HepG2 (cell line): ENCODE results near the gene C5orf15. TPM values are rescaled to one million over a fixed set of nuclear protein-coding genes. Genes with fewer than 3 reads are reported as not detected.

Experiments
- ATAC-seq: fragments of 200-7000 bp; cut with Tn5 transposase; 3 replicates; pipeline ENCODE4 v1.9.1; 2020; ENCODE audit warnings: mild to moderate bottlenecking, moderate library complexity
- BruUV-seq: library from RNA; stranded (reverse); fragments of 400-500 nt; replicated peaks from 2 replicates; lab custom pipeline; 2021; lab: Mats Ljungman, UMichigan
- CTCF ChIA-PET: fragments of 300-600 bp; formaldehyde crosslinking; extraction: SDS; loops from one replicate; lab custom pipeline; 2021; ENCODE audit warnings: low total read pairs, inconsistent platforms, low intra/inter-chr PET ratio; lab: Yijun Ruan, JAX
- POLR2A ChIA-PET: fragments of 350-600 bp; sonication (Branson Sonifier 250); formaldehyde crosslinking; loops from one replicate; lab custom pipeline; 2020; ENCODE audit warnings: antibody characterized with exemption, inconsistent platforms; lab: Yijun Ruan, JAX
- DNase-seq: peaks from one replicate; pipeline ENCODE4 v3.0.0-alpha.2; 2015; ENCODE audit warnings: low spot score
- FAIRE-seq: peaks from 3 replicates; lab custom pipeline; 2011; peaks lifted over from hg19 to GRCh38; lab: Jason Lieb, UNC
- H2AFZ ChIP-seq: one replicate; pipeline ENCODE4 v1.6.1; 2011; ENCODE audit warnings: low read length, inconsistent platforms
- H3K27ac ChIP-seq: fragments of 300-600 bp; 3 replicates; pipeline ENCODE4 v1.8.0; 2011; ENCODE audit warnings: mixed run types, mild to moderate bottlenecking, mixed read lengths, low read length, inconsistent platforms; ENCODE audit not compliant: insufficient read depth; ENCODE audit errors: extremely low read length
- H3K27me3 ChIP-seq, 2 experiments: fragments of 200-600 bp in 1 of 2; 2 replicates in 1 of 2; 3 replicates in 1 of 2; pipeline versions ENCODE4 v1.6.0 to v1.8.0; 2011; ENCODE audit warnings: low read length in 2 of 2, mild to moderate bottlenecking in 2 of 2, moderate library complexity in 2 of 2, inconsistent platforms in 1 of 2; ENCODE audit not compliant: insufficient read depth in 2 of 2, control insufficient read depth in 1 of 2
- H3K36me3 ChIP-seq, 2 experiments: fragments of 200-600 bp in 1 of 2; replicated peaks in 1 of 2; 2 replicates in 1 of 2; 3 replicates in 1 of 2; pipeline versions ENCODE4 v1.5.1 to v1.8.0; 2011; ENCODE audit warnings: low read length in 2 of 2, inconsistent platforms in 1 of 2; ENCODE audit not compliant: insufficient read depth in 2 of 2, control insufficient read depth in 1 of 2
- H3K4me1 ChIP-seq: 2 replicates; pipeline ENCODE4 v1.5.1; 2012; ENCODE audit warnings: low read length, inconsistent platforms; ENCODE audit not compliant: insufficient read depth
- H3K4me2 ChIP-seq: 2 replicates; pipeline ENCODE4 v1.6.0; 2011; ENCODE audit warnings: low read depth, low read length, inconsistent platforms
- H3K4me3 ChIP-seq, 3 experiments: fragments of 200-600 bp in 1 of 3; sonication (generic), shearing (Covaris generic) in 1 of 3; replicated peaks in 1 of 3; 2 replicates each; pipeline ENCODE4 v1.5.1; 2011 to 2016; ENCODE audit warnings: low read length in 3 of 3, inconsistent platforms in 2 of 3, low read depth in 2 of 3, mild to moderate bottlenecking in 2 of 3, control low read depth in 1 of 3, mixed read lengths in 1 of 3; ENCODE audit not compliant: insufficient read depth in 1 of 3
- H3K79me2 ChIP-seq: one replicate; pipeline ENCODE4 v1.6.1; 2011; ENCODE audit warnings: low read length, inconsistent platforms; ENCODE audit not compliant: insufficient read depth
- H3K9ac ChIP-seq: 2 replicates; pipeline ENCODE4 v1.6.0; 2011; ENCODE audit warnings: mild to moderate bottlenecking, low read depth, low read length, inconsistent platforms; ENCODE audit not compliant: insufficient read depth
- H3K9me3 ChIP-seq: 2 replicates; pipeline ENCODE4 v1.5.1; 2012; ENCODE audit warnings: mild to moderate bottlenecking, low read length
- H4K20me1 ChIP-seq: 2 replicates; pipeline ENCODE4 v1.6.0; 2011; ENCODE audit warnings: inconsistent platforms, mild to moderate bottlenecking, low read length, moderate library complexity; ENCODE audit not compliant: insufficient read depth
- CBX2 ChIP-seq, 2 experiments: fragments of 200-600 bp in 1 of 2; sonication (generic); formaldehyde crosslinking in 1 of 2; IDR thresholded peaks; 2 replicates each; pipeline versions ENCODE4 v1.7.0 to v1.8.1; 2018 to 2022; ENCODE audit warnings: low read depth in 2 of 2, low read length in 1 of 2, mild to moderate bottlenecking in 1 of 2, missing genetic modification reagents in 1 of 2
- KDM2A ChIP-seq: sonication (generic); formaldehyde crosslinking; IDR thresholded peaks from 2 replicates; pipeline ENCODE4 v1.4.0; 2020; ENCODE audit warnings: low read depth, missing genetic modification reagents, borderline replicate concordance
- KMT2B ChIP-seq: IDR thresholded peaks from 2 replicates; pipeline ENCODE4 v1.6.1; 2016; ENCODE audit warnings: missing genetic modification reagents, missing compliant biosample characterization
- LBX2 ChIP-seq: sonication (generic); formaldehyde crosslinking; IDR thresholded peaks from 2 replicates; pipeline ENCODE4 v1.5.0; 2020; ENCODE audit warnings: missing genetic modification reagents, mild to moderate bottlenecking, borderline replicate concordance
- TBX3 ChIP-seq: fragments of 450-650 bp; IDR thresholded peaks from 2 replicates; pipeline ENCODE4 v1.6.1; 2017; ENCODE audit warnings: antibody characterized with exemption, mild to moderate bottlenecking, inconsistent platforms, borderline replicate concordance
- TCF12 ChIP-seq, 2 experiments: fragments of 450-650 bp in 1 of 2; sonication (generic) in 1 of 2; formaldehyde crosslinking in 1 of 2; IDR thresholded peaks; 2 replicates each; pipeline versions ENCODE4 v1.6.1 to v1.8.0; 2017 to 2022; ENCODE audit warnings: antibody characterized with exemption in 1 of 2, mild to moderate bottlenecking in 1 of 2, missing genetic modification reagents in 1 of 2, moderate library complexity in 1 of 2
- ZNF331 ChIP-seq: sonication (generic); formaldehyde crosslinking; IDR thresholded peaks from 2 replicates; pipeline ENCODE4 v1.4.0; 2020; ENCODE audit warnings: missing genetic modification reagents
- ZNF432 ChIP-seq: sonication (generic); formaldehyde crosslinking; IDR thresholded peaks from 2 replicates; pipeline ENCODE4 v1.5.0; 2020; ENCODE audit warnings: missing genetic modification reagents, mild to moderate bottlenecking, borderline replicate concordance
- ZNF598 ChIP-seq: sonication (generic); formaldehyde crosslinking; IDR thresholded peaks from 2 replicates; pipeline ENCODE4 v1.5.1; 2020; ENCODE audit warnings: mild to moderate bottlenecking, missing genetic modification reagents, borderline replicate concordance
- ZNF605 ChIP-seq: sonication (generic); formaldehyde crosslinking; IDR thresholded peaks from 2 replicates; pipeline ENCODE4 v1.8.0; 2022; ENCODE audit warnings: mild to moderate bottlenecking, missing genetic modification reagents
- ZNF607 ChIP-seq: sonication (generic); formaldehyde crosslinking; IDR thresholded peaks from 2 replicates; pipeline ENCODE4 v1.5.1; 2020; ENCODE audit warnings: missing genetic modification reagents, mild to moderate bottlenecking, borderline replicate concordance
- ZNF879 ChIP-seq: sonication (generic); formaldehyde crosslinking; IDR thresholded peaks from 2 replicates; pipeline ENCODE4 v1.8.1; 2023; ENCODE audit warnings: missing genetic modification reagents
- WGBS: methylation state at CpG from one replicate; pipeline ENCODE4 v1.1.6; 2017; ENCODE audit warnings: low lambda C conversion rate; 5-methylcytosine and 5-hydroxymethylcytosine counted together
- in situ Hi-C: cut with HindIII; loops from 2 replicates; pipeline ENCODE4 v1.10.0; 2017; ENCODE audit warnings: low pct_unique_long_range_greater_than_20kb; ENCODE audit not compliant: extremely low pct_ligation_motif_present
- intact Hi-C: fragments of 100-400 bp; cut with micrococcal nuclease; formaldehyde crosslinking; loops from one replicate; pipeline ENCODE4 v1.10.0; 2022; ENCODE audit not compliant: unreplicated experiment
- polyA plus RNA-seq, 8 experiments: library from polyadenylated mRNA; depleted of rRNA in 3 of 8; stranded (reverse) in 7 of 8; unstranded in 1 of 8; fragments of >200 nt; fragmentation: Illumina TruSeq in 4 of 8; extraction: Trizol in 4 of 8; gene quantifications; 2 replicates each; pipeline versions ENCODE4 v1.2.1 to v1.2.3, GENCODE V29; 2011 to 2016; ENCODE audit warnings: low read depth in 4 of 8, missing spikeins in 1 of 8, mixed read lengths in 1 of 8; ENCODE audit not compliant: insufficient read depth in 1 of 8
- total RNA-seq, 5 experiments: library from RNA; depleted of rRNA; stranded (reverse); fragments of >200 nt; fragmentation: Illumina TruSeq; extraction: Trizol; gene quantifications; 2 replicates each; pipeline ENCODE4 v1.2.3, GENCODE V29; 2016; ENCODE audit warnings: low read depth in 1 of 5
- TF ChIP-seq, protein P1 (sequence below): sonication (generic); formaldehyde crosslinking; IDR thresholded peaks from 2 replicates; pipeline ENCODE4 v1.8.0; 2022; ENCODE audit warnings: missing genetic modification reagents, mild to moderate bottlenecking, borderline replicate concordance
- TF ChIP-seq, protein P2 (sequence below): sonication (generic); formaldehyde crosslinking; IDR thresholded peaks from 2 replicates; pipeline ENCODE4 v1.5.0; 2020; ENCODE audit warnings: missing genetic modification reagents
- TF ChIP-seq, protein P3 (sequence below): sonication (generic); formaldehyde crosslinking; conservative IDR thresholded peaks from 2 replicates; pipeline ENCODE4 v1.8.0; 2022; ENCODE audit warnings: mild to moderate bottlenecking, moderate library complexity, missing genetic modification reagents

Gene C5orf15
- total and polyA plus RNA-seq, 2 of the 13 experiments (the other 11 are each of a cell fraction or from before 2014, with no cell fraction given) = 58.5 to 82.7 TPM

GRCh38 chr5:133947431-133947841 lies 21.0 kb downstream of the C5orf15 start:
- Histone ChIP-seq H3K27me3 (0 out of 5 replicates have a peak, but pooled peaks cover 0 to 9% of the 10 kb centered on the region in 2 experiments), H3K9ac (no peak overlapping the region), H2AFZ (no peak overlapping the region), H4K20me1 (no peaks in the 10 kb centered on the region), H3K27ac (no peak overlapping the region), H3K4me3 (no peak overlapping the region), H3K4me1 (0 out of 2 replicates have a peak, but pooled peaks cover 6% of the 10 kb centered on the region), H3K4me2 (no peak overlapping the region), H3K9me3 (no peaks in the 10 kb centered on the region), H3K36me3 (no peaks in the 10 kb centered on the region), H3K79me2 (no peaks in the 10 kb centered on the region)
- POLR2A ChIA-PET = no interaction called here
- in situ Hi-C loops (loop anchor here (10.0 kb wide), 1 partner anchor 523 kb away; no protein-coding TSS in a partner anchor), intact Hi-C loops (loop anchor here (10.0 kb wide), 2 partner anchors 193 to 393 kb away; no protein-coding TSS in a partner anchor)
- ATAC-seq (peak; percentile 21; the same call in 1 of the 3 replicates), DNase-seq (no peak), FAIRE-seq (no peak)
- TF ChIP-seq ZNF598 (no peak), ZNF331 (no peak), TBX3 (no peak), ZNF879 (no peak), KMT2B (no peak), KDM2A (CRISPR knock-in tag) (no peak), ZNF432 (CRISPR knock-in tag) (no peak), ZNF605 (CRISPR knock-in tag) (no peak), LBX2 (CRISPR knock-in tag) (no peak), CBX2 (IDR thresholded peaks at IDR 0.05; ENCODE audit: low read depth, low read length) (no peak), CBX2 (CRISPR knock-in tag; IDR thresholded peaks at IDR 0.05; ENCODE audit: low read depth) (no peak), ZNF607 (CRISPR knock-in tag) (no peak), TCF12 (IDR thresholded peaks at IDR 0.05) (no peak), TCF12 (CRISPR knock-in tag; IDR thresholded peaks at IDR 0.05) (no peak)
- TF ChIP-seq, protein P1, sequence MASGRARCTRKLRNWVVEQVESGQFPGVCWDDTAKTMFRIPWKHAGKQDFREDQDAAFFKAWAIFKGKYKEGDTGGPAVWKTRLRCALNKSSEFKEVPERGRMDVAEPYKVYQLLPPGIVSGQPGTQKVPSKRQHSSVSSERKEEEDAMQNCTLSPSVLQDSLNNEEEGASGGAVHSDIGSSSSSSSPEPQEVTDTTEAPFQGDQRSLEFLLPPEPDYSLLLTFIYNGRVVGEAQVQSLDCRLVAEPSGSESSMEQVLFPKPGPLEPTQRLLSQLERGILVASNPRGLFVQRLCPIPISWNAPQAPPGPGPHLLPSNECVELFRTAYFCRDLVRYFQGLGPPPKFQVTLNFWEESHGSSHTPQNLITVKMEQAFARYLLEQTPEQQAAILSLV (CRISPR knock-in tag) = no peak
- TF ChIP-seq, protein P2, sequence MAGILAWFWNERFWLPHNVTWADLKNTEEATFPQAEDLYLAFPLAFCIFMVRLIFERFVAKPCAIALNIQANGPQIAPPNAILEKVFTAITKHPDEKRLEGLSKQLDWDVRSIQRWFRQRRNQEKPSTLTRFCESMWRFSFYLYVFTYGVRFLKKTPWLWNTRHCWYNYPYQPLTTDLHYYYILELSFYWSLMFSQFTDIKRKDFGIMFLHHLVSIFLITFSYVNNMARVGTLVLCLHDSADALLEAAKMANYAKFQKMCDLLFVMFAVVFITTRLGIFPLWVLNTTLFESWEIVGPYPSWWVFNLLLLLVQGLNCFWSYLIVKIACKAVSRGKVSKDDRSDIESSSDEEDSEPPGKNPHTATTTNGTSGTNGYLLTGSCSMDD (CRISPR knock-in tag) = no peak
- TF ChIP-seq, protein P3, sequence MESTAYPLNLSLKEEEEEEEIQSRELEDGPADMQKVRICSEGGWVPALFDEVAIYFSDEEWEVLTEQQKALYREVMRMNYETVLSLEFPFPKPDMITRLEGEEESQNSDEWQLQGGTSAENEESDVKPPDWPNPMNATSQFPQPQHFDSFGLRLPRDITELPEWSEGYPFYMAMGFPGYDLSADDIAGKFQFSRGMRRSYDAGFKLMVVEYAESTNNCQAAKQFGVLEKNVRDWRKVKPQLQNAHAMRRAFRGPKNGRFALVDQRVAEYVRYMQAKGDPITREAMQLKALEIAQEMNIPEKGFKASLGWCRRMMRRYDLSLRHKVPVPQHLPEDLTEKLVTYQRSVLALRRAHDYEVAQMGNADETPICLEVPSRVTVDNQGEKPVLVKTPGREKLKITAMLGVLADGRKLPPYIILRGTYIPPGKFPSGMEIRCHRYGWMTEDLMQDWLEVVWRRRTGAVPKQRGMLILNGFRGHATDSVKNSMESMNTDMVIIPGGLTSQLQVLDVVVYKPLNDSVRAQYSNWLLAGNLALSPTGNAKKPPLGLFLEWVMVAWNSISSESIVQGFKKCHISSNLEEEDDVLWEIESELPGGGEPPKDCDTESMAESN (CRISPR knock-in tag) = no peak
- no TSS peak for BruUV-seq
- CTCF ChIA-PET = no interaction called here
- WGBS = 36% methylated on average over 5 of the region's 5 CpGs
